Left lung (tissue), 10 donors: Measurements from ENCODE around the gene UBALD2. TPM values are rescaled to one million over a fixed set of nuclear protein-coding genes. Genes with fewer than 3 reads are reported as not detected.
A peak's percentile ranks its signal among the peaks of the same experiment; 100 is the strongest.

Experiments
- ATAC-seq: fragments of 200-7000 bp; cut with Tn5 transposase; one replicate; pipeline ENCODE4 v1.9.1; 2020; ENCODE audit warnings: moderate library complexity
- DNase-seq, 4 donors: peaks; one replicate each; pipeline ENCODE4 v3.0.0-alpha.2; 2013 to 2020
- H3K27ac ChIP-seq, 2 donors: fragments of 200-600 bp; sonication (generic) in 1 of 2; one replicate each; pipeline versions ENCODE4 v1.5.0 to v1.8.0; 2020 to 2021
- H3K27me3 ChIP-seq, 2 donors: fragments of 200-600 bp; sonication (generic) in 1 of 2; one replicate each; pipeline versions ENCODE4 v1.5.0 to v1.8.0; 2020 to 2021
- H3K36me3 ChIP-seq, 2 donors: fragments of 200-600 bp; sonication (generic) in 1 of 2; one replicate each; pipeline versions ENCODE4 v1.5.0 to v1.8.0; 2020 to 2021
- H3K4me1 ChIP-seq, 2 donors: fragments of 200-600 bp; one replicate each; pipeline ENCODE4 v1.8.0; 2021
- H3K4me3 ChIP-seq, 2 donors: fragments of 200-600 bp; sonication (generic) in 1 of 2; one replicate each; pipeline versions ENCODE4 v1.5.0 to v1.8.0; 2020 to 2021; ENCODE audit warnings: mild to moderate bottlenecking in 1 of 2
- H3K9me3 ChIP-seq, 2 donors: fragments of 200-600 bp; sonication (generic) in 1 of 2; one replicate each; pipeline versions ENCODE4 v1.5.0 to v1.8.0; 2020 to 2021
- CTCF ChIP-seq, 2 donors: fragments of 200-600 bp; sonication (generic) in 1 of 2; IDR thresholded peaks; one replicate each; pipeline versions ENCODE4 v1.5.0 to v1.8.0; 2021; ENCODE audit warnings: antibody characterized with exemption in 2 of 2
- intact Hi-C, 2 donors: fragments of 100-400 bp; cut with DNase I; formaldehyde crosslinking; loops; one replicate each; pipeline versions ENCODE4 v1.11.2 to v1.14.2; 2022
- polyA plus RNA-seq, 6 donors: library from polyadenylated mRNA; unstranded; fragments of 120-200 nt; gene quantifications; one replicate each; pipeline ENCODE4 v1.2.1, GENCODE V29; 2013; ENCODE audit not compliant: insufficient read length in 6 of 6
- total RNA-seq, 2 donors: library from RNA; stranded (reverse); fragmentation: NEBNext Ultra II Directional; extraction: Animal tissue kit (Norgen Biotek cat#: 25700); gene quantifications; one replicate each; pipeline ENCODE4 v1.2.1, GENCODE V29; 2021
- donor health status: DM: no; HTN: yes; CAD: no.
- donor health status: DM: no; HTN: no; CAD: no.

UBALD2 gene
- total and polyA plus RNA-seq, 8 donors: 16.7 to 52.7 (median 32.0) TPM

GRCh38 chr17:76281573-76282371, 16.6 kb downstream of the UBALD2 start:
- no peaks in the 10 kb centered on the region for H3K27me3 ChIP-seq
- no peak overlapping the region for H3K27ac ChIP-seq
- no peaks in the 10 kb centered on the region for H3K36me3 ChIP-seq
- H3K4me1 ChIP-seq: peaks cover 0 to 7% of the 10 kb centered on the region in 2 donors
- intact Hi-C loops: loop anchor here in 1 of 2 donors (5.0 kb wide), 1 partner anchor 159 kb away; no protein-coding TSS in a partner anchor
- no peak for TF ChIP-seq CTCF (IDR thresholded peaks at IDR 0.05)
- H3K4me3 ChIP-seq: no peak overlapping the region
- no peak for DNase-seq
- no peaks in the 10 kb centered on the region for H3K9me3 ChIP-seq
- ATAC-seq: no peak

DNA sequence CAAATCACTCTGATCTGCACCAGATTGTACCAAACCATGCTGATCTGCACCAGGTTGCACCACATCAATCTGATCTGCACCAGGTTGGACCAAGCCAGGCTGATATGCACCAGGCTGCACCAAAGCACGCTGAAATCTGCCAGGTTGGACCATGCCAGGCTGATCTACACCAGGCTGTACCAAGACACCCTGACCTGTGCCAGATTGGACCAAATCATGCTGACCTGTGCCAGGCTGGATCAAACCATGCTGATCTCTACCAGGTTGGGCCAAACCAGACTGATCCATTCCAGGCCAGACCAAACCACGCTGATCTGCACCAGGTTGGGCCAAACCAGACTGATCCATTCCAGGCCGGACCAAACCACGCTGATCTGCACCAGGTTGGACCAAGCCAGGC, 27.4 kb downstream of the UBALD2 start:
- no peak for ATAC-seq

DNA sequence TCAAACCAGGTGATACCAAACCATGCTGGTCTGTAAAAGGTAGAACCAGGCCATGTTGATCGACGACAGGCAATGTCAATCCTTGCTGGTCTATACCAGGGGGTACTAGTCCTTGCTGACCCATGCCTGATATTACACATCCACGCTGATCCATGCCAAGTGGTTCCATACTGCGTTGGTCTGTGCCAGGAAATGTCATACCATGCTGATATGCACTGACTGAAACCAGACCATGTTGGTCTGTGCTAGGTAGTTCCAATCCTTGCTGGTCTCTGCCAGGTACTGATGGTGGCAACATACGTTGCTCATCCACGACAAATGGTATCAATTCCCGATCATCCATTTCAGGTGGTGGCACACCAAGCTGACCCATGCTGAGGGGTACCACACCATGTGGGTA, 28.0 kb downstream of the UBALD2 start:
- Histone ChIP-seq H3K27ac (no peak overlapping the region), H3K27me3 (no peaks in the 10 kb centered on the region), H3K4me1 (no peaks in the 10 kb centered on the region), H3K36me3 (peaks cover 0 to 19% of the 10 kb centered on the region in 2 donors), H3K4me3 (no peak overlapping the region), H3K9me3 (no peaks in the 10 kb centered on the region)
- ATAC-seq (no peak), DNase-seq (no peak)
- intact Hi-C loops: no loop called here
- TF ChIP-seq CTCF (IDR thresholded peaks at IDR 0.05): no peak

More for the DNA sequence above, 27.4 kb downstream of the UBALD2 start:
- Histone ChIP-seq H3K9me3 (no peaks in the 10 kb centered on the region), H3K4me1 (no peaks in the 10 kb centered on the region), H3K27me3 (no peaks in the 10 kb centered on the region), H3K27ac (no peak overlapping the region), H3K4me3 (no peak overlapping the region), H3K36me3 (peaks cover 0 to 19% of the 10 kb centered on the region in 2 donors)
- intact Hi-C loops: no loop called here
- no peak for TF ChIP-seq CTCF (IDR thresholded peaks at IDR 0.05)
- DNase-seq: peak in 1 of 4 donors; percentile 19

DNA sequence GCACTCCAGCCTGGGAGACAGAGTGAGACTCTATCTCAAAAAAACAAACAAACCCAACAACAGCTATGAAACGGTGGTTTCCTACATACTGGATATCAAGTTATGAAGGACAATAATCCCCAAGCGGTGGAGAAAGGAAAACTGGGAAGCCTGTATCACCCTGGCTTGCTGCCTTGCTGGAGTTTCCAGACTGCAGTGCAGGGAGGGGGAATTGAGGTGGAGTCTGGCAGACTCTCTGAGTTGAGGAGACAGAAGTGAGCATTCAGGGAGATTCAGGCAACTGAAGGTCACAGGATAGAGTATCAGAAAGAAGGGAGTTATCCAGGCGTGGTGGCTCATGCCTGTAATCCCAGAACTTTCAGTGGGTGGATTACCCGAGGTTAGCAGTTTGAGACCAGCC, 31.0 kb downstream of the UBALD2 start:
- H3K4me1 ChIP-seq: no peaks in the 10 kb centered on the region
- DNase-seq: no peak
- no peak for ATAC-seq
- intact Hi-C loops: no loop called here
- H3K9me3 ChIP-seq: no peaks in the 10 kb centered on the region
- no peak overlapping the region for H3K27ac ChIP-seq
- no peaks in the 10 kb centered on the region for H3K27me3 ChIP-seq
- peaks cover 0 to 15% of the 10 kb centered on the region in 2 donors for H3K36me3 ChIP-seq
- no peak overlapping the region for H3K4me3 ChIP-seq
- TF ChIP-seq CTCF (IDR thresholded peaks at IDR 0.05): no peak

GRCh38 chr17:76296889-76297288, 31.7 kb downstream of the UBALD2 start:
- H3K27ac ChIP-seq: no peak overlapping the region
- ATAC-seq (no peak), DNase-seq (peak in 1 of 4 donors; percentile 21)
- no peaks in the 10 kb centered on the region for H3K9me3 ChIP-seq
- H3K4me3 ChIP-seq: no peak overlapping the region
- no peak for TF ChIP-seq CTCF (IDR thresholded peaks at IDR 0.05)
- no peaks in the 10 kb centered on the region for H3K4me1 ChIP-seq
- peaks cover 0 to 9% of the 10 kb centered on the region in 2 donors for H3K36me3 ChIP-seq
- no peaks in the 10 kb centered on the region for H3K27me3 ChIP-seq
- intact Hi-C loops: no loop called here
